ENCODE measurements around the gene NBEA. TPM values are rescaled to one million over a fixed set of nuclear protein-coding genes. Genes with fewer than 3 reads are reported as not detected.

NBEA gene
- polyA plus RNA-seq, 2 of the 4 experiments (the other 2 are of a cell fraction): 3.5 to 11.8 TPM

DNA sequence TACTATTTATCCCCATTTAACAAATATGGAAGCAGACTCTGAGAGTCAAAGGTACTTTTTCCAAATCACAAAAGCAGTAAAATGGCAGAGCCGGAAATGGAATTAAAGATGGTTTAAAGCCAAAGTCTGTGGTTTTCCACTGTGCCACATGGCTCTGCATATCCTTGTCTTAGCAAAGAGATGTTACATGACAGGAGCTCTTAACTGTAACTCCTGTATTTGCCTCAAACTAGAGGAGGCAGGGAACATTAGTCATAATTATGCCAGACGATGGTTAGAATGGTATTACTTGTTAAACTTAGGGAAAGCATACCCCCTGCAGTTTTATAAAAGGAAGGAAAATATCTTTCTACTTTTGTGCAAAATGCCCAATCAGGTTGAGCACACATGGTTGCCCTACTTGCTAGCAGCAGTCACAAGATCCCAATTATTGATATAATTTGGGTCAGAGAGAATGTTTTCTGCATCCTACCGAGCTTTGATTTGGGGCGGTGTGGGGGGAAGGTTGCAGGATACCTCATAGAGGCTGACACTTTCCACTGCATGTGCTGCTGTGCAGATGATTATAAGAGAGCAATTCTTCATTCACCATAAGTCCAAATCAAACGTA is 576.4 kb downstream of the NBEA start:
- Histone ChIP-seq H3K4me1 (no peaks in the 10 kb centered on the region), H3K27ac (no peak overlapping the region), H3K4me2 (no peak overlapping the region), H3K9me3 (no peaks in the 10 kb centered on the region), H3K4me3 (no peak overlapping the region)
- TF ChIP-seq MAFK (IDR thresholded peaks at IDR 0.05; ENCODE audit: partially characterized antibody) (no peak), HEYL (CRISPR knock-in tag; IDR thresholded peaks at IDR 0.05) (no peak), MYC (IDR thresholded peaks at IDR 0.05; ENCODE audit: borderline replicate concordance, low read length) (no peak), KDM5A (IDR thresholded peaks at IDR 0.05) (no peak), ZFP36 (IDR thresholded peaks at IDR 0.05; ENCODE audit: borderline replicate concordance, partially characterized antibody) (no peak), JUN (IDR thresholded peaks at IDR 0.05) (no peak), NPAS2 (CRISPR knock-in tag; IDR thresholded peaks at IDR 0.05; ENCODE audit: borderline replicate concordance) (no peak), SREBF2 (IDR thresholded peaks at IDR 0.05) (no peak), HDAC2 (IDR thresholded peaks at IDR 0.05) (no peak), POLR2A (IDR thresholded peaks at IDR 0.05; ENCODE audit: low read length) (no peak), NR3C1 (IDR thresholded peaks at IDR 0.05) (no peak), RNF2 (IDR thresholded peaks at IDR 0.05; ENCODE audit: borderline replicate concordance, low read depth) (no peak)
- TF ChIP-seq, protein P1, sequence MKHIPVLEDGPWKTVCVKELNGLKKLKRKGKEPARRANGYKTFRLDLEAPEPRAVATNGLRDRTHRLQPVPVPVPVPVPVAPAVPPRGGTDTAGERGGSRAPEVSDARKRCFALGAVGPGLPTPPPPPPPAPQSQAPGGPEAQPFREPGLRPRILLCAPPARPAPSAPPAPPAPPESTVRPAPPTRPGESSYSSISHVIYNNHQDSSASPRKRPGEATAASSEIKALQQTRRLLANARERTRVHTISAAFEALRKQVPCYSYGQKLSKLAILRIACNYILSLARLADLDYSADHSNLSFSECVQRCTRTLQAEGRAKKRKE (CRISPR knock-in tag; IDR thresholded peaks at IDR 0.05; ENCODE audit: low read depth): no peak
- TF ChIP-seq, protein P2, sequence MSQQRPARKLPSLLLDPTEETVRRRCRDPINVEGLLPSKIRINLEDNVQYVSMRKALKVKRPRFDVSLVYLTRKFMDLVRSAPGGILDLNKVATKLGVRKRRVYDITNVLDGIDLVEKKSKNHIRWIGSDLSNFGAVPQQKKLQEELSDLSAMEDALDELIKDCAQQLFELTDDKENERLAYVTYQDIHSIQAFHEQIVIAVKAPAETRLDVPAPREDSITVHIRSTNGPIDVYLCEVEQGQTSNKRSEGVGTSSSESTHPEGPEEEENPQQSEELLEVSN (IDR thresholded peaks at IDR 0.05; ENCODE audit: borderline replicate concordance, low read depth): no peak
- DNase-seq (ENCODE audit: low read depth in 1 of 2, low spot score in 1 of 2) (no peak), ATAC-seq (no peak), FAIRE-seq (no peak)
- WGBS (ENCODE audit: missing lambda C conversion rate): 78% methylated on average over 5 of the region's 5 CpGs
- ChIA-PET POLR2A (no interaction called here), CTCF (no interaction called here)

DNA sequence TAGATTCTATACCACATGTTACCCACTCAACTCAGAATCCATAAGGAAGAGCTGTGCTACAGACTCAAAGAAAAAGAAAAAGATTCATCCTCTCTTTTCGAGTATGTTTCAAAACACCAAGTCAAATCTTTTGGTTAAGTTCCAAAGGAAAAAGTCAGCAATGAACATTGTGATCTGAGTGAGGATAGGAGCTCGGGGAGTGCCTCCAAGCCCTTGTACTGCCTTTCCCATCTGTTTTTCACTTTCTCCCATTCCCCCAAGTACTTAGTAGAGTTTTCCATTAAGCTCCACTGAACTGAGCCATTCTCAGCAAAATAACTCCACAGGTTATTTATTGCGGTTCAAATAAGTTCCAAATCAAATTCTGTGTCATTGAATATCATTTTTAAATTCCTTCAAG is 582.1 kb downstream of the NBEA start:
- H3K4me1 ChIP-seq: no peaks in the 10 kb centered on the region
- TF ChIP-seq HOXB5 (CRISPR knock-in tag; IDR thresholded peaks at IDR 0.05) (no peak), POLR2AphosphoS2 (conservative IDR thresholded peaks at IDR 0.05; ENCODE audit: low read length) (no peak), EHF (CRISPR knock-in tag; IDR thresholded peaks at IDR 0.05) (no peak), CBX2 (IDR thresholded peaks at IDR 0.05; ENCODE audit: borderline replicate concordance, low read depth) (no peak), PHF8 (IDR thresholded peaks at IDR 0.05; ENCODE audit: borderline replicate concordance, low read depth) (no peak), MAFK (IDR thresholded peaks at IDR 0.05; ENCODE audit: partially characterized antibody) (no peak), RAD21 (conservative IDR thresholded peaks at IDR 0.05 in 1 of 2, IDR thresholded peaks at IDR 0.05 in 1 of 2) (no peak), ZFP36 (IDR thresholded peaks at IDR 0.05; ENCODE audit: borderline replicate concordance, partially characterized antibody) (no peak)
- TF ChIP-seq, protein P3, sequence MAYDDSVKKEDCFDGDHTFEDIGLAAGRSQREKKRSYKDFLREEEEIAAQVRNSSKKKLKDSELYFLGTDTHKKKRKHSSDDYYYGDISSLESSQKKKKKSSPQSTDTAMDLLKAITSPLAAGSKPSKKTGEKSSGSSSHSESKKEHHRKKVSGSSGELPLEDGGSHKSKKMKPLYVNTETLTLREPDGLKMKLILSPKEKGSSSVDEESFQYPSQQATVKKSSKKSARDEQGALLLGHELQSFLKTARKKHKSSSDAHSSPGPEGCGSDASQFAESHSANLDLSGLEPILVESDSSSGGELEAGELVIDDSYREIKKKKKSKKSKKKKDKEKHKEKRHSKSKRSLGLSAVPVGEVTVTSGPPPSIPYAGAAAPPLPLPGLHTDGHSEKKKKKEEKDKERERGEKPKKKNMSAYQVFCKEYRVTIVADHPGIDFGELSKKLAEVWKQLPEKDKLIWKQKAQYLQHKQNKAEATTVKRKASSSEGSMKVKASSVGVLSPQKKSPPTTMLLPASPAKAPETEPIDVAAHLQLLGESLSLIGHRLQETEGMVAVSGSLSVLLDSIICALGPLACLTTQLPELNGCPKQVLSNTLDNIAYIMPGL (CRISPR knock-in tag; IDR thresholded peaks at IDR 0.05; ENCODE audit: borderline replicate concordance): no peak
- no peak overlapping the region for H3K4me2 ChIP-seq
- H3K4me3 ChIP-seq: no peak overlapping the region
- 70% methylated on average over 3 of the region's 3 CpGs for WGBS (ENCODE audit: missing lambda C conversion rate)
- no peak overlapping the region for H3K27ac ChIP-seq
- DNase-seq (ENCODE audit: low read depth in 1 of 2, low spot score in 1 of 2) (no peak), ATAC-seq (no peak), FAIRE-seq (no peak)
- ChIA-PET POLR2A (no interaction called here), CTCF (no interaction called here)
- no peaks in the 10 kb centered on the region for H3K9me3 ChIP-seq

DNA sequence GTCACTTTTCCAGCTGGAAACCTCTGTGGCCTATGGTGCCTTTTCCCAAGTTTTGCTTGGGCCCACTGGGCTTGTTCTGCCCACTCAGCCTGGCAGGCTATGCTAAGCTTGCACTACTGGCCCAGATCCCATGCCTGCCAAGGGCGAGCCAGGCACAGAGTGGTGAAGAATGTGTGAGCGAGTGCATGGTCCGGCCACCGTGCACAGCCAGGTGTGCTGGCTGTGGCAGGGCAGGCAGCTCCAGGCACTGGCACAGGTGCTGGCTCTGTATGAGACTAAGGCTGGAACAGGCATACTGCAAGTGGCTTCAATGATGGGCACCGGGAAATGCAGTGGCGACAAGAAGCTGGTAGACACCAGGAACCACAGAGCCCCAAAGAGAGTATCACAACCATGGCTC is 584.5 kb downstream of the NBEA start:
- H3K27ac ChIP-seq: no peak overlapping the region
- FAIRE-seq (no peak), ATAC-seq (no peak), DNase-seq (ENCODE audit: low read depth in 1 of 2, low spot score in 1 of 2) (no peak)
- no peaks in the 10 kb centered on the region for H3K9me3 ChIP-seq
- H3K4me3 ChIP-seq: no peak overlapping the region
- ChIA-PET POLR2A (no interaction called here), CTCF (no interaction called here)
- 100% methylated on average over 2 of the region's 6 CpGs for WGBS (ENCODE audit: missing lambda C conversion rate)
- H3K4me2 ChIP-seq: no peak overlapping the region
- no peaks in the 10 kb centered on the region for H3K4me1 ChIP-seq
- TF ChIP-seq NR3C1 (IDR thresholded peaks at IDR 0.05): no peak
- TF ChIP-seq, protein P4, sequence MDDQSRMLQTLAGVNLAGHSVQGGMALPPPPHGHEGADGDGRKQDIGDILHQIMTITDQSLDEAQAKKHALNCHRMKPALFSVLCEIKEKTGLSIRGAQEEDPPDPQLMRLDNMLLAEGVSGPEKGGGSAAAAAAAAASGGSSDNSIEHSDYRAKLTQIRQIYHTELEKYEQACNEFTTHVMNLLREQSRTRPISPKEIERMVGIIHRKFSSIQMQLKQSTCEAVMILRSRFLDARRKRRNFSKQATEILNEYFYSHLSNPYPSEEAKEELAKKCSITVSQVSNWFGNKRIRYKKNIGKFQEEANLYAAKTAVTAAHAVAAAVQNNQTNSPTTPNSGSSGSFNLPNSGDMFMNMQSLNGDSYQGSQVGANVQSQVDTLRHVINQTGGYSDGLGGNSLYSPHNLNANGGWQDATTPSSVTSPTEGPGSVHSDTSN (IDR thresholded peaks at IDR 0.05): no peak
- no peak for TF ChIP-seq EHF (CRISPR knock-in tag; IDR thresholded peaks at IDR 0.05)
- TF ChIP-seq, protein P1 (CRISPR knock-in tag; IDR thresholded peaks at IDR 0.05; ENCODE audit: low read depth): no peak
- no peak for TF ChIP-seq RAD21 (conservative IDR thresholded peaks at IDR 0.05 in 1 of 2, IDR thresholded peaks at IDR 0.05 in 1 of 2)
- TF ChIP-seq RARB (CRISPR knock-in tag; IDR thresholded peaks at IDR 0.05): no peak
- TF ChIP-seq RNF2 (IDR thresholded peaks at IDR 0.05; ENCODE audit: borderline replicate concordance, low read depth): no peak
- no peak for TF ChIP-seq RCOR1 (IDR thresholded peaks at IDR 0.05; ENCODE audit: low read depth, low read length)
- TF ChIP-seq JUNB (IDR thresholded peaks at IDR 0.05): no peak
- no peak for TF ChIP-seq HEYL (CRISPR knock-in tag; IDR thresholded peaks at IDR 0.05)
- TF ChIP-seq GATA3 (IDR thresholded peaks at IDR 0.05; ENCODE audit: borderline replicate concordance): no peak
- TF ChIP-seq ESRRA (IDR thresholded peaks at IDR 0.05; ENCODE audit: borderline replicate concordance, low read length): no peak
- TF ChIP-seq EHMT2 (IDR thresholded peaks at IDR 0.05; ENCODE audit: low read depth): no peak
- TF ChIP-seq HOXB5 (CRISPR knock-in tag; IDR thresholded peaks at IDR 0.05): no peak
- TF ChIP-seq CHD4 (IDR thresholded peaks at IDR 0.05; ENCODE audit: borderline replicate concordance): no peak
- TF ChIP-seq BHLHE40 (IDR thresholded peaks at IDR 0.05; ENCODE audit: low read depth, low read length): no peak

Data from A549 (cell line).